ENCODE data around the gene TSPAN1.
"Not testable (repeated sequence)": the region's sequence is repeated elsewhere in the genome, so short reads cannot be mapped to it uniquely, and the experiment has no call there.

Gene TSPAN1

DNA sequence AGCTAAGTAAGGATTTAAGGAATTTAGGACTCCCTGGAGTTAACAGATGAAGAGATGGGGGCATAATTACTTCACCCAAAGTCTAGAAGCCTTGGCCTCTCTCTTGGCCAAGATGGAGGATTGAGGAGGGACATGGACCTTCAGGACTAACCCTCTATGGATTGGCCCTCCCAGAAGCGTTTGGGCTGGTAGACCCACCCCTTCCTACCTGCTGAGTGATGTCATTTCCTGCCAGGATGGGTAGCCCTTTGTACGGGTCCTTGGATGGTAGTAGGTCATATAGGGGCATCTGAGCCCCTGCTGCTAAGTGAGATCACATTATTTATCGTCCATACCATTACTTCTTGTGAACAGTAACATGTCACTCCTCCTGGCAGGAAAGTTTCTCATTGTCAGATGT, 45.9 kb downstream of the TSPAN1 start:
- no peak for DNase-seq

DNA sequence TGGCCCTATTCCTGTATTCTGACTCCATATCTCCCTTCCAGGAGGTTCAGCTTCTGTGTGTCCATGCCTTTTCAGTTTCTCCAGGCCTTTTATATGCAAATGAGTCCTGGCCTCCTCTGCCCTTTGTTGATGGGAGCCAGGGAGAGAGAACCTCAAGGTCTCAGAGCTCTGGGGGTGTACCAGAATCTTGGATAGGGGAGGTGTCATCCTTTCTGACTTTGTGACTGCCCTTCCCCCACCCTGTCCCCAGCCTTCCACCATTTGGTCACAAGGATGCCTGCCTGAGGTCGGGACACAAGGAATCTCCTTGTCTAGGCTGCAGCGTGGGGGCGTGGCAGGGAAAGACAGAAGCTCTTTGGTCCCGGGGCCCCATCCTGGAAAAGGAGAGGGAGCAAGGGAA, 46.9 kb downstream of the TSPAN1 start:
- no peak for DNase-seq

DNA sequence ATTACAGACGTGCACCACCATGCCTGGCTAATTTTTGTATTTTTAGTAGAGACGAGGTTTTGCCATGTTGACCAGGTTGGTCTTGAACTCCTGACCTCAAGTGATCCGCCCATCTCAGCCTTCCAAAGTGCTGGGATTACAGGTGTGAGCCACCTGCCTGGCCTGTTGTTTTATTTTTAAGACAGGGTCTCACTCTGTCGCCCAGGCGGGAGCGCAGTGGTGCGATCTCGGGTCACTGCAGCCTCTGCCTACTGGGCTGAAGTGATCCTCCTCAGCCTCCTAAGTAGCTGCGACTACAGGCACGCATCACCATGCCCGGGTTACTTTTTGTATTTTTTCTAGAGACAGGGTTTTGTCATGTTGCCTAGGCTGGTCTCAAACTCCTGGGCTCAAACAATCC, 48.2 kb downstream of the TSPAN1 start:
- DNase-seq, result not testable (repeated sequence)

DNA sequence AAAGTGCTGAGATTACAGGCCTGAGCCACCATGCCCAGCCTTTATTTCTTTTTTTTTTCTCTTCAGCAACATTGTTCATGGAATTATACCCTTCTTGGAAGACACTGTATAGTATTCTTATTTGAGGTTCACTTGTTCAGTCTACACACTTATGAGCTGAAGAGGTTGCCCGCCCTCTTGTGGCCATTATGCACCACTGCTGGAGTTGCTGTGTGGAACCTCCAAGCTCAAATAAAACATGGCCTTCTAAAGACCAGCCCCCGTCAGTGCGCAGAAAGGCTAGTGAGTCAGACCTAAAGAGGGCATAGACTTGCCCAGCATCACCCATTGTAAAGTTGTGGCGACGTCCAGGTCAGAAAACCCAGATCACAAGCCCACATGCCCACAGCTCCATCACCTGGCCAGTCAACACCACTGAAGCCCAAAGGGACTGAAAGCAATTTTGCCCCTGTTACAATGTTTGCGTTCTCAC, 48.6 kb downstream of the TSPAN1 start:
- DNase-seq, result peak; percentile 79

DNA sequence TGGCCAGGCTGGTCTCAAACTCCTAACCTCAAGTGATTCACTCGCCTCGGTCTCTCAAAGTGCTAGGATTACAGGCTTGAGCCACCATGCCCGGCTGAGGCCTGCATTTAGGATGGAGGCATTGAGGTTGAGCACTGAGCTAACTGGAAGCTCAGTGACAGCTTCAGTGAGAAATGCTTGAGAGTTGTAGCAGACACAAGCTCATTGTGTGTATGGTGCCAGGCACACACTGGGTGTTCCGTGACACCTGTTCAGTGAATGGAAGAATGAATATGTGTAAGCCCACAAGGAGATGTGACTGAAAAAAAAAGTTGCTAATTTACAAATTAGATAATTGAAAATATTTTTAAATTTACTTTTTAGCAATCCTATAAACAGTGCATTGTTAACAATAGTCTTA, 50.1 kb downstream of the TSPAN1 start:
- no peak for DNase-seq

DNA sequence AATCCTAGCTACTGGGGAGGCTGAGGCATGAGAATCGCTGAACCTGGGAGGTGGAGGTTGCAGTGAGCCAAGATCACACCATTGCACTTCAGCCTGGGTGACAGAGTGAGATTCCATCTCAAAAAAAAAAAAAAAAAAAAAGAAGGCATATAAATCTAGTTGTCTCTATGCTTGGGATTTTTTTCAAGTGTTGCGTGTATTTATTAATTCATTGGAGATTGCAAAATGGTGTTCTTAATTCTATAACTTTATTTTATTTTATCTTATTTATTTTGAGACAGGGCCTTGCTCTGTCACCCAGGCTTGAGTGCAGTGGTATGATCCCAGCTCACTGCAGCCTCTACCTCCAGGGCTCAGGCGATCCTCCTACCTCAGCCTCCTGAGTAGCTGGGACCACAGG, 56.3 kb downstream of the TSPAN1 start:
- not testable (repeated sequence) for DNase-seq

Measured in NCI-H345 (cell line).